BLaER1 (cell line): ENCODE data around the gene HOXB3.

Experiments
- H3K27ac ChIP-seq: shearing (Covaris generic); formaldehyde crosslinking; 2 replicates; pipeline ENCODE4 v1.8.1; 2022
- H3K27me3 ChIP-seq: shearing (Covaris generic); formaldehyde crosslinking; 2 replicates; pipeline ENCODE4 v1.8.1; 2022
- H3K36me3 ChIP-seq: shearing (Covaris generic); formaldehyde crosslinking; 2 replicates; pipeline ENCODE4 v1.8.1; 2022
- H3K4me1 ChIP-seq: shearing (Covaris generic); formaldehyde crosslinking; 2 replicates; pipeline ENCODE4 v1.8.1; 2022
- H3K4me2 ChIP-seq: shearing (Covaris generic); formaldehyde crosslinking; 2 replicates; pipeline ENCODE4 v1.8.1; 2022
- H3K4me3 ChIP-seq: shearing (Covaris generic); formaldehyde crosslinking; 2 replicates; pipeline ENCODE4 v1.8.1; 2022
- H3K9ac ChIP-seq: shearing (Covaris generic); formaldehyde crosslinking; 2 replicates; pipeline ENCODE4 v1.8.1; 2022
- H3K9me3 ChIP-seq: shearing (Covaris generic); formaldehyde crosslinking; 2 replicates; pipeline ENCODE4 v1.8.1; 2022
- H4K20me1 ChIP-seq: shearing (Covaris generic); formaldehyde crosslinking; 2 replicates; pipeline ENCODE4 v1.8.1; 2022
- Cebpa-rat ChIP-seq: shearing (Covaris generic); IDR thresholded peaks from 2 replicates; pipeline ENCODE4 v1.8.1; 2022

Gene HOXB3

GRCh38 chr17:48605991-48606891 lies 16.2 kb upstream of the HOXB3 start:
- Histone ChIP-seq H4K20me1 (peaks cover 99% of the 10 kb centered on the region), H3K36me3 (no peaks in the 10 kb centered on the region), H3K4me3 (no peak overlapping the region), H3K9me3 (peaks cover 8% of the 10 kb centered on the region; the same call in 1 of the 2 replicates), H3K27me3 (peaks cover 100% of the 10 kb centered on the region), H3K4me2 (no peak overlapping the region), H3K27ac (no peak overlapping the region), H3K9ac (no peak overlapping the region), H3K4me1 (no peaks in the 10 kb centered on the region)
- no peak for TF ChIP-seq Cebpa-rat

GRCh38 chr17:48605409-48605919 lies 15.4 kb upstream of the HOXB3 start:
- Histone ChIP-seq H3K4me2 (no peak overlapping the region), H3K9me3 (peaks cover 4% of the 10 kb centered on the region; the same call in 1 of the 2 replicates), H3K27me3 (peaks cover 100% of the 10 kb centered on the region), H4K20me1 (peaks cover 99% of the 10 kb centered on the region), H3K27ac (no peak overlapping the region), H3K4me3 (no peak overlapping the region), H3K9ac (no peak overlapping the region), H3K4me1 (no peaks in the 10 kb centered on the region), H3K36me3 (no peaks in the 10 kb centered on the region)
- no peak for TF ChIP-seq Cebpa-rat

DNA sequence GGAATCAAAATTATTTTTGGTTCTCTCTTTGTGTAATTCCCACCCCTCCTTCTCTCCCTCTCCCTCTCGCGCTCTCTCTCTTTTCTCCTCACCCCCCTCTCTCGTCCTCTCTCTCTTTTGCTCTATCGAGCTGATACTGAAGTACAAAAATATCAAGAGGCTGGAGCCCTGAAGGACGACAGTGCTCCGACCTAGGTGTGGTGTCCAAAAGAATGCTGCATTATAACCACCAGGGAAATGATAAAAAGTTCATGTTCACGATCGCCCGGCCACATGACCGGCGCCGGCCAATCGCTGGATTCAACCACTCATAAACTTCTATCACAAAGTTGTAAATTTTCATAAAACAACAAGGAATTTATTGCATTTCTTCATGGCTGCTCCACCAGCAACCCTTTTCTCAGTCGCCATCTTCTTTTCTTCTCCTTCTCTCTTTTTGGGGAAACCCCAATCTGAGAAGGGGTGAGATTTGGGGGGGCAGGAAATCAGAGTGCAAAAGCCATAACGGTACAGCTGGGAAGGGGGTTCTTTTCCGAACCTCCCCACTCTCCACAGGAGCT lies 14.8 kb upstream of the HOXB3 start, which contains the start of gene HOXB6:
Gene HOXB6 (minus strand): TSS at position 217 of the 560 bp plus-strand sequence. CDS start 6,836 bp downstream, outside the sequence.
- no peaks in the 10 kb centered on the region for H3K36me3 ChIP-seq
- H3K4me2 ChIP-seq = no peak within 1 kb of the TSS
- H3K27ac ChIP-seq = no peak within 1 kb of the TSS
- no peak within 1 kb of the TSS for H3K9ac ChIP-seq
- TF ChIP-seq Cebpa-rat = no peak
- no peaks in the 10 kb centered on the region for H3K4me1 ChIP-seq
- H3K4me3 ChIP-seq = no peak within 1 kb of the TSS
- peaks cover 100% of the 10 kb centered on the region for H3K27me3 ChIP-seq
- peaks cover 99% of the 10 kb centered on the region for H4K20me1 ChIP-seq
- H3K9me3 ChIP-seq = no peaks in the 10 kb centered on the region

DNA sequence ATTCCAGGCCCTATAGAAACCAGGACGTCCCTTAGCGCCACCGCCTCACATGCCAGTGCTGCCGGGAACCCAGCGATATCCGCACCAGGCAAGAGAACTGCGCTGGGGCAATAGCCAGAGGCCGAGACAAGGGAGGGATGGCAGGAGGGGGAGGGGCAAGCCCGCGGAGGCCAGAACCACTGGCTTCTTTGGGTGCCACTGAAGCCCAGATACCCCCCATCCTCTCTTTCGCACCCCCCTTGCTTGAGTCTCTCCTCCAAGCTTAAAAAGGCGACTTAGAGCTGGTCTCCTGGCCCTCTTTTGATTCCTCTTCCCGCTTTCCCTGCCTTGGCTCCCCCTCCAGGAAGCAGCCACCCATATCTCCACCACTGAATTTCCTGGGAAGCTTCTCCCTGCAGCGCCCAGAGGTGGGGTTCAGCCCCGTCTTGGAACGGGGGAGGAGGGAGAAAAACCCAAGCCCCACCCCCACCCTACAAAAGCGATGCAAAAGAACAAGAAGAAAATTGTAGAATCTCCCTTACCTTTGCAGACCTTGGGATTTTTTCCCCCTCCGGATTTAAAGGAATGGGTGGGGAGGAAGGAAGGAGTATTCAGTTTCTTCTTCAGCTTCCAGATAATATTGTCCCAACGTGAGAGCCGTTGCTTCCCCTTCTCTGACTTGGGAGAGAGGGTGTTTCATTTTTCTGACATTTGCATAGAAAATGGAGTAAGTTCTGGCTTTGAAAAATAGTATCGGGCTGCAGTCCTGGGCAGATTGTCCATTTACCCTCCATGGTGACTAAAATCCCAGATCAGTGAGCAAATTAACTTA lies 14.1 kb upstream of the HOXB3 start:
- no peaks in the 10 kb centered on the region for H3K9me3 ChIP-seq
- H3K4me2 ChIP-seq = no peak overlapping the region
- no peak overlapping the region for H3K9ac ChIP-seq
- no peak overlapping the region for H3K4me3 ChIP-seq
- peaks cover 99% of the 10 kb centered on the region for H4K20me1 ChIP-seq
- H3K27ac ChIP-seq = no peak overlapping the region
- no peaks in the 10 kb centered on the region for H3K36me3 ChIP-seq
- H3K27me3 ChIP-seq = peaks cover 100% of the 10 kb centered on the region
- TF ChIP-seq Cebpa-rat = no peak
- H3K4me1 ChIP-seq = no peaks in the 10 kb centered on the region

DNA sequence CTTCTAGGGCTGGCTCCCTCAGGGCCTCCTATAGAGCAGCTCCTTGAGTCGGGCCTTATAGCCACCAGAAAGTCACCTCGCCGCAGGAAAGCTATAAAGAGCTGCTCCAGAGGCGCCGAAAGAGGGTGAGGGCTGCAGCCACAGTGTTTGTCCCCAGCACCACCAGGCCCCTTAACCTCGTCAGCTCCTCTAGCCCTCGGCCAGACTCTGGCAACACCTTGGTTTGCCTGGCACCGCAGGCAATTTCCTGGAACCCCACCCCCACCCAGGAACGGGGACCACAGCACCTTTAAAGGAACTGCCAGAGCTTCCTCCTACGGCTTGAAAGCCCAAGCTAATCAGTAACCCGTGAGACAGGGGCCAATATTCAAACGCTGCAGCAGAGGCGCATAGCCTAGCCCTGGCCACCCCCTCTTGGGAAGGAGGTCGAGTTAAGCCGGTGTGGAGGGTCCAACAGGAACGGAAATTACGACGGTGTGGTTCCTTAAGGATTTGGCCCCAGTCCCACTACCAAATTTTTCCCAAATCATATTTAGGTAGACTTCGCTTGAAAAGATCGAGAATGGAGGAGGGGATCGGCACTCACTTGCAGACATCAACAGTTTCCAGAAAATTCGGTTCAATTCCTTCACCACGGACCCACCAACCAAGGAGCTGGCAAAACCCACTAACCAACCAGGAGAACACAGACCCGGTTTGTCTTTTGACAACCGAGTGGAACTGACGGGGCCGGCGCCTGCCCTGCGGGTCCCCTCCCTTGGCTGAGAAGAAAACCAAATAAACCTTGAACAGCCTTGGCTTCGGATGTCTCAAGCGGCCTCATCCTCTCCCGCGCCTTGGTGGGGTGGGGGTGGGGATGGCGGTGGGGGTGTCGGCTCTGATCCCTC lies 11.7 kb upstream of the HOXB3 start:
- Histone ChIP-seq H3K4me1 (no peaks in the 10 kb centered on the region), H3K27me3 (peaks cover 100% of the 10 kb centered on the region), H3K4me2 (no peak overlapping the region)

GRCh38 chr17:48601207-48601538 lies 11.1 kb upstream of the HOXB3 start:
- H3K4me2 ChIP-seq = no peak overlapping the region
- H3K27me3 ChIP-seq = peaks cover 100% of the 10 kb centered on the region
- no peaks in the 10 kb centered on the region for H3K4me1 ChIP-seq
- TF ChIP-seq Cebpa-rat = no peak
- H3K36me3 ChIP-seq = no peaks in the 10 kb centered on the region
- peaks cover 9% of the 10 kb centered on the region for H3K9me3 ChIP-seq
- H3K27ac ChIP-seq = no peak overlapping the region
- H3K9ac ChIP-seq = no peak overlapping the region
- no peak overlapping the region for H3K4me3 ChIP-seq
- peaks cover 99% of the 10 kb centered on the region for H4K20me1 ChIP-seq

More for the DNA sequence above, 11.7 kb upstream of the HOXB3 start:
- no peaks in the 10 kb centered on the region for H3K36me3 ChIP-seq
- H3K9ac ChIP-seq = no peak overlapping the region
- peaks cover 9% of the 10 kb centered on the region for H3K9me3 ChIP-seq
- no peak overlapping the region for H3K27ac ChIP-seq
- H4K20me1 ChIP-seq = peaks cover 99% of the 10 kb centered on the region
- H3K4me3 ChIP-seq = no peak overlapping the region
- no peak for TF ChIP-seq Cebpa-rat

GRCh38 chr17:48600244-48601098 lies 10.4 kb upstream of the HOXB3 start:
- Histone ChIP-seq H3K4me3 (no peak overlapping the region), H3K9me3 (peaks cover 9% of the 10 kb centered on the region), H3K4me2 (no peak overlapping the region), H4K20me1 (peaks cover 99% of the 10 kb centered on the region), H3K36me3 (no peaks in the 10 kb centered on the region), H3K4me1 (no peaks in the 10 kb centered on the region), H3K27me3 (peaks cover 100% of the 10 kb centered on the region), H3K9ac (no peak overlapping the region), H3K27ac (no peak overlapping the region)
- TF ChIP-seq Cebpa-rat = no peak

GRCh38 chr17:48599354-48599753 lies 9.3 kb upstream of the HOXB3 start:
- H3K27ac ChIP-seq = no peak overlapping the region
- H4K20me1 ChIP-seq = peaks cover 99% of the 10 kb centered on the region
- H3K27me3 ChIP-seq = peaks cover 100% of the 10 kb centered on the region
- H3K36me3 ChIP-seq = no peaks in the 10 kb centered on the region
- no peaks in the 10 kb centered on the region for H3K4me1 ChIP-seq
- H3K9ac ChIP-seq = no peak overlapping the region
- no peak overlapping the region for H3K4me3 ChIP-seq
- H3K4me2 ChIP-seq = no peak overlapping the region
- TF ChIP-seq Cebpa-rat = no peak
- peaks cover 9% of the 10 kb centered on the region for H3K9me3 ChIP-seq
